Esophagus muscularis mucosa (tissue), 4 donors: ENCODE data around the gene GRIK4. TPM values are rescaled to one million over a fixed set of nuclear protein-coding genes. Genes with fewer than 3 reads are reported as not detected.
"Not testable (repeated sequence)": the region's sequence is repeated elsewhere in the genome, so short reads cannot be mapped to it uniquely, and the experiment has no call there.

Source experiments
- DNase-seq: peaks from one replicate; pipeline ENCODE4 v3.0.0-alpha.2; 2017; ENCODE audit errors: extremely low spot score
- H3K27ac ChIP-seq, 4 donors: fragments of 200-600 bp; sonication (generic); replicated peaks in 1 of 4; 1 replicate in 3 of 4; 2 replicates in 1 of 4; pipeline ENCODE4 v1.5.1; 2016 to 2019; ENCODE audit warnings: mild to moderate bottlenecking in 1 of 4
- H3K27me3 ChIP-seq, 4 donors: fragments of 200-600 bp; sonication (generic); one replicate each; pipeline versions ENCODE4 v1.5.1 to v1.6.0; 2016 to 2019
- H3K36me3 ChIP-seq, 4 donors: fragments of 200-600 bp; sonication (generic); one replicate each; pipeline ENCODE4 v1.5.1; 2016 to 2019
- H3K4me1 ChIP-seq, 4 donors: fragments of 200-600 bp; sonication (generic); one replicate each; pipeline ENCODE4 v1.5.1; 2016 to 2019
- H3K4me3 ChIP-seq, 4 donors: fragments of 200-600 bp; sonication (generic); 1 replicate in 2 of 4; 2 replicates in 2 of 4; pipeline ENCODE4 v1.5.1; 2016 to 2019; ENCODE audit warnings: mild to moderate bottlenecking in 4 of 4, moderate library complexity in 1 of 4
- H3K9me3 ChIP-seq, 4 donors: fragments of 200-600 bp; sonication (generic); 1 replicate in 3 of 4; 2 replicates in 1 of 4; pipeline ENCODE4 v1.5.1; 2016 to 2019
- EP300 ChIP-seq: sonication (generic); formaldehyde crosslinking; IDR thresholded peaks from one replicate; pipeline ENCODE4 v1.6.1; 2017; ENCODE audit warnings: antibody characterized with exemption
- POLR2A ChIP-seq: fragments of 450-650 bp; IDR thresholded peaks from one replicate; pipeline ENCODE4 v1.6.1; 2017; ENCODE audit warnings: antibody characterized with exemption, moderate library complexity, mild to moderate bottlenecking, low read depth
- POLR2AphosphoS5 ChIP-seq, 2 donors: sonication (generic); formaldehyde crosslinking; IDR thresholded peaks; one replicate each; pipeline ENCODE4 v1.6.1; 2017; ENCODE audit warnings: antibody characterized with exemption in 2 of 2
- WGBS: methylation state at CpG from one replicate; pipeline ENCODE4 v1.1.5; 2018; 5-methylcytosine and 5-hydroxymethylcytosine counted together
- intact Hi-C: fragments of 100-400 bp; cut with DNase I; formaldehyde crosslinking; loops from one replicate; pipeline ENCODE4 v1.15.1; 2023
- total RNA-seq, 4 donors: library from RNA; depleted of rRNA; stranded (reverse); fragments of >200 nt; gene quantifications; one replicate each; pipeline versions ENCODE4 v1.1.0 to v1.2.1, GENCODE V29; 2016
- TF ChIP-seq, protein P1 (sequence below), 3 experiments: fragments of 200-600 bp in 2 of 3; fragments of 450-650 bp in 1 of 3; sonication (generic) in 2 of 3; IDR thresholded peaks; one replicate each; pipeline ENCODE4 v1.5.1; 2017 to 2019; ENCODE audit warnings: antibody characterized with exemption in 3 of 3, mild to moderate bottlenecking in 2 of 3, moderate library complexity in 1 of 3

The GRIK4 gene
- total RNA-seq, 4 donors from 2014 or later: 0.13 to 0.83 (median 0.43) TPM

- H3K36me3 ChIP-seq: no peaks in the 10 kb centered on the region
- intact Hi-C loops: no loop called here
- H3K4me1 ChIP-seq: no peaks in the 10 kb centered on the region
- TF ChIP-seq, protein P1, sequence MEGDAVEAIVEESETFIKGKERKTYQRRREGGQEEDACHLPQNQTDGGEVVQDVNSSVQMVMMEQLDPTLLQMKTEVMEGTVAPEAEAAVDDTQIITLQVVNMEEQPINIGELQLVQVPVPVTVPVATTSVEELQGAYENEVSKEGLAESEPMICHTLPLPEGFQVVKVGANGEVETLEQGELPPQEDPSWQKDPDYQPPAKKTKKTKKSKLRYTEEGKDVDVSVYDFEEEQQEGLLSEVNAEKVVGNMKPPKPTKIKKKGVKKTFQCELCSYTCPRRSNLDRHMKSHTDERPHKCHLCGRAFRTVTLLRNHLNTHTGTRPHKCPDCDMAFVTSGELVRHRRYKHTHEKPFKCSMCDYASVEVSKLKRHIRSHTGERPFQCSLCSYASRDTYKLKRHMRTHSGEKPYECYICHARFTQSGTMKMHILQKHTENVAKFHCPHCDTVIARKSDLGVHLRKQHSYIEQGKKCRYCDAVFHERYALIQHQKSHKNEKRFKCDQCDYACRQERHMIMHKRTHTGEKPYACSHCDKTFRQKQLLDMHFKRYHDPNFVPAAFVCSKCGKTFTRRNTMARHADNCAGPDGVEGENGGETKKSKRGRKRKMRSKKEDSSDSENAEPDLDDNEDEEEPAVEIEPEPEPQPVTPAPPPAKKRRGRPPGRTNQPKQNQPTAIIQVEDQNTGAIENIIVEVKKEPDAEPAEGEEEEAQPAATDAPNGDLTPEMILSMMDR (IDR thresholded peaks at IDR 0.05): no peak
- TF ChIP-seq POLR2A (no peak), EP300 (no peak), POLR2AphosphoS5 (IDR thresholded peaks at IDR 0.05) (no peak)
- 79% methylated on average over 4 of the region's 4 CpGs for WGBS
- peaks cover 0 to 32% (median 0%) of the 10 kb centered on the region in 4 donors for H3K27me3 ChIP-seq
- no peak overlapping the region for H3K27ac ChIP-seq
- peaks cover 0 to 21% (median 7%) of the 10 kb centered on the region in 4 donors for H3K9me3 ChIP-seq
- no peak for DNase-seq
- no peak overlapping the region for H3K4me3 ChIP-seq
These were observed 69.8 kb downstream of the GRIK4 start for GRCh38 chr11:120581313-120581712.

- WGBS: 100% methylated on average over 3 of the region's 3 CpGs
- DNase-seq, H3K4me1 ChIP-seq, H3K27ac ChIP-seq, intact Hi-C loops, H3K36me3 ChIP-seq, H3K4me3 ChIP-seq: not testable (repeated sequence)
- Histone ChIP-seq H3K27me3 (peaks cover 0 to 30% (median 0%) of the 10 kb centered on the region in 4 donors), H3K9me3 (peaks cover 0 to 21% (median 7%) of the 10 kb centered on the region in 4 donors)
These were observed 71.0 kb downstream of the GRIK4 start for GRCh38 chr11:120582535-120582934.

DNA sequence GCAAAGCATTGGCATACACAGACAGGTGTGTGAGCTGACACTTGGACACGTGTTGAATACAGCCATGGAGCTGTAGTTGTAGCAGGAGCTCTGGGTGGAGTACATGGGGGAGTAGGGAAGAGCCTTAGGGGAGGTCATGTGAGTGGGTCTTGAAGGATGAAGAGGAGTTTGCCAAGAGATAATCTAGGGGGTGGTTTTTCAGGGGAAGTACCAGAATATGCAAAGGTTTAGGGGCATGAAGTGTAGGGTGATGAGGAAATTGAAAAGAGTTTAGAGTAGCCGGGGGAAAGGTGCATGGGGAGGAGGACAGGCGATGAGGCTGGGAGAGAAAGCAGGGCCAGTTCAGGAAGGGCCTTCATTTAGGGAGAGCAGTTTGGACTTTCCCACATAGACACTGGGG lies 74.5 kb downstream of the GRIK4 start:
- Histone ChIP-seq H3K27me3 (peaks cover 0 to 19% (median 0%) of the 10 kb centered on the region in 4 donors), H3K27ac (no peak overlapping the region), H3K4me3 (no peak overlapping the region), H3K9me3 (peaks cover 0 to 21% (median 7%) of the 10 kb centered on the region in 4 donors), H3K4me1 (no peaks in the 10 kb centered on the region), H3K36me3 (no peaks in the 10 kb centered on the region)
- DNase-seq: no peak
- TF ChIP-seq EP300 (no peak), POLR2AphosphoS5 (IDR thresholded peaks at IDR 0.05) (no peak)
- intact Hi-C loops: no loop called here
- WGBS: 63% methylated on average over 3 of the region's 3 CpGs

GRCh38 chr11:120586728-120587127 lies 75.2 kb downstream of the GRIK4 start:
- peaks cover 0 to 22% (median 0%) of the 10 kb centered on the region in 4 donors for H3K27me3 ChIP-seq
- H3K36me3 ChIP-seq: no peaks in the 10 kb centered on the region
- peaks cover 0 to 21% (median 7%) of the 10 kb centered on the region in 4 donors for H3K9me3 ChIP-seq
- DNase-seq: no peak
- no peaks in the 10 kb centered on the region for H3K4me1 ChIP-seq
- intact Hi-C loops: no loop called here
- no peak overlapping the region for H3K4me3 ChIP-seq
- TF ChIP-seq EP300 (no peak), POLR2AphosphoS5 (IDR thresholded peaks at IDR 0.05) (no peak), POLR2A (no peak)
- TF ChIP-seq, protein P1 (IDR thresholded peaks at IDR 0.05): no peak
- 90% methylated on average over 7 of the region's 7 CpGs for WGBS
- H3K27ac ChIP-seq: no peak overlapping the region

DNA sequence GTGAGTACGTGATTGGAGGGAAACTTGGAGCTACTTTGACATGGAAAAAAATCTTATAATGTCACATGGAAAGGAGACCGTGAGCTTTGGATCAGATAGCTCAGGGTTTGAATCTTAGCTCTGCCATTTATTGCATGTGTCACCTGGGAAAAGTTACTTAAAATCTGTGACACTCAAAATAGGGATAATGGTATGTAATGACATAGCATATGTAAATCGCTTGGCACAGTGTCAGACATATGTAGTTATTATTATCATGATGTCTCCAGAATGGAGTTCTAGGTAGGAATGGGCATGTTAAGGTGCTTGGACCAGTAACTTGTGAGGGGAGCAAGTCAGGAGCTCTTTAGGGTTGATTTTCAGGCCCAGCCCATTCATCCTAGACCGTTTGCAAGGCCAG lies 75.8 kb downstream of the GRIK4 start:
- Histone ChIP-seq H3K9me3 (peaks cover 0 to 20% (median 7%) of the 10 kb centered on the region in 4 donors), H3K4me3 (no peak overlapping the region), H3K27me3 (peaks cover 0 to 21% (median 0%) of the 10 kb centered on the region in 4 donors), H3K4me1 (no peaks in the 10 kb centered on the region), H3K36me3 (no peaks in the 10 kb centered on the region), H3K27ac (no peak overlapping the region)
- no peak for DNase-seq
- 92% methylated on average over 4 of the region's 4 CpGs for WGBS
- no peak for TF ChIP-seq POLR2A
- intact Hi-C loops: no loop called here

DNA sequence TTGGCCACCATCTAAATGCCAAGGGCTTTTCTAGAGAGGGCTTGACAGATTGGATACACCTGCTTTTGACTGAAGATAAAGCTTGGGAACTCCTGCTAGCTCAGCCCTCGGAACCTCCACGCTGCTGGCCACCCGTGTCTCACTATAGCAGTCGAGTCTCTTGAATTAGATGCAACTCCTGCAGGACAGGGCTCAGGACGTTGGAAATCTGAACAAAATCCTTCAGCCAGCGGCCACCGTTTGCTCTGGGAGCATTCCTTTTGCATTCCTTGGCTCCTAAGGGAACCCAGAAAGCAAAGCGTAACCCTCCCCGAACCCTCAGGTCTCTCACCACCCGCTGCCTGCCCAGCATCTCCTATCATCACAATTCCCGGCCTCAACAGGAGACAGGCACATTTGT lies 77.8 kb downstream of the GRIK4 start:
- Histone ChIP-seq H3K36me3 (no peaks in the 10 kb centered on the region), H3K27ac (no peak overlapping the region), H3K4me3 (no peak overlapping the region), H3K9me3 (peaks cover 0 to under 1% (median 0%) of the 10 kb centered on the region in 4 donors), H3K27me3 (peaks cover 0 to 18% (median 0%) of the 10 kb centered on the region in 4 donors), H3K4me1 (no peaks in the 10 kb centered on the region)
- DNase-seq: no peak
- WGBS: 87% methylated on average over 7 of the region's 11 CpGs
- intact Hi-C loops: no loop called here
- TF ChIP-seq EP300: no peak
- no peak for TF ChIP-seq POLR2A
- TF ChIP-seq, protein P1 (IDR thresholded peaks at IDR 0.05): no peak
- TF ChIP-seq POLR2AphosphoS5 (IDR thresholded peaks at IDR 0.05): no peak
